ENCODE data around the gene AGER. TPM values are rescaled to one million over a fixed set of nuclear protein-coding genes. Genes with fewer than 3 reads are reported as not detected.

AGER gene
- total RNA-seq, 1 donor from 2014 or later: 9.9 TPM

DNA sequence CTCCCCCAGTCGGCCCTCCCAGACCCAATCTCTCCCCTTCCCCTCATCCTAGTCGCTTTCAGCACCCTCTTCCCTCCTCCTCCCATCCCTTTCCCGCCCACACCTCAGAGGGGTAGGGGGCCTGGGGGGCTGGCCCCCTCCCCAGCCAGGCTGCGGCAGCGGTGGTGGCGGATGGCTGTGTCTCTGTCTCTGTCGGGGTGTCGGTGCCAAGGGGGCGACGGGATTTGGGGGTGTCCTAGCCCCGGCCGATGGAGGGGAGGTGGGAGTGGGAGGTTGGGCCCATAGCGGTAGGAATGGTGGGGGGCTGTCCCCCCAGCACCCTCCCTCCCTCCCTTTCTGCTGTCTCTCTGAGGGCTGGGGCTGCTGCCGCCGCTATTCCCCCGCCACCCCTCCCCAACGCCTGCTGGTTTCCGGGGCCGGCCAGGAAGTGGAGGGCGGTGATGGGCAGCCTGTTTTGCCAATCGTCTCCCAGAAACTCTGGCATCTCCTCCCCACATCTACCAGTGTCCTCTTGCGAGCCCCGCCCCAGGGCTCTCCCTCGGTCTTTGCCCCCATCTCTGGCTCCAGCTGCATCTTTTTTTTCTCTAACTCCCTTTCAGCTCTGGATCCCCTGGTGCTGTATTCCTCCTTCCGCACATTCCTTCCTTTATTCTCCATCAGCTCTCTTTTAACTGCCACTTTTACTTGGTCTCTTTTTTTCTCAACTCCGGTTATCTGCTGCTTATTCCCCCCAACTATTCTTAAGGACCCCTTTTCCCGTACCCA is 8.2 kb downstream of the AGER start, which contains the start of gene AGPAT1:
TSS of gene AGPAT1 (minus strand) at position 374 of the 765 bp plus-strand sequence. CDS start 4,588 bp downstream, outside the sequence.
- no peak for FAIRE-seq

DNA sequence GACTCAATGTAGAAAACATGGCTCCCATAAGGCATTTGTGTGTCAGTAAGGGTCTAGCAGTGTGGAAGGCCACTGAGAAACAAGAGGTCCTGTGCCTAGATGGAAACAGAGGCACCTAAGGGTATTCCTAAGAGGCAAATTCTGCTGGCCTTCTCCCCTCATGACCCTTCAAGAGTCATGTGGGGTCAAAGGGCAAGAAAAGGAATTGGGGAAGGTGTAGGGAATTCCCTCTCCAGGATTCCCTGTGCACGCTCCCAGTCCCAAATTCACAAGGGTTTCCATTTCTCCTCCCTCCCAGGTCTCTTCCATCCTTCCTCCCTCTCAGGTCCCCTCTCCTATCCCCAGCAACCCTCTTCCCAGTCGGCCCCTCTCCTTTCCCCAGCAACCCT is 8.7 kb downstream of the AGER start:
- H3K4me3 Mint-ChIP-seq (ENCODE audit: unreplicated experiment): peak overlapping the region; percentile 97
- Histone ChIP-seq H3K27ac (ENCODE audit: low read depth, low read length) (peak overlapping the region; percentile 68), H3K9me3 (ENCODE audit: insufficient read depth, low read depth, low read length) (no peaks in the 10 kb centered on the region), H4K20me1 (ENCODE audit: insufficient read depth, low read length) (peaks cover 31% of the 10 kb centered on the region), H3K4me2 (ENCODE audit: low read length) (peak overlapping the region; percentile 95), H3K4me1 (ENCODE audit: insufficient read depth, low read length) (peaks cover 37% of the 10 kb centered on the region), H3K36me3 (ENCODE audit: insufficient read depth, low read length) (peaks cover 5% of the 10 kb centered on the region), H3K79me2 (ENCODE audit: insufficient read depth, low read length) (peaks cover 51% of the 10 kb centered on the region), H2AFZ (ENCODE audit: low read depth, low read length) (peak overlapping the region; percentile 51), H3K27me3 (ENCODE audit: insufficient read depth, low read length) (no peaks in the 10 kb centered on the region), H3K9ac (ENCODE audit: low read length) (peak overlapping the region; percentile 98), H3K4me3 (ENCODE audit: insufficient read depth, low read depth, low read length) (peak overlapping the region; percentile 86)
- peaks cover 35% of the 10 kb centered on the region for H3K4me1 Mint-ChIP-seq (ENCODE audit: low read depth, unreplicated experiment)
- no peaks in the 10 kb centered on the region for H3K9me3 Mint-ChIP-seq (ENCODE audit: unreplicated experiment)
- peaks cover 8% of the 10 kb centered on the region for H3K36me3 Mint-ChIP-seq (ENCODE audit: low read depth, unreplicated experiment)
- TF ChIP-seq, protein P1, sequence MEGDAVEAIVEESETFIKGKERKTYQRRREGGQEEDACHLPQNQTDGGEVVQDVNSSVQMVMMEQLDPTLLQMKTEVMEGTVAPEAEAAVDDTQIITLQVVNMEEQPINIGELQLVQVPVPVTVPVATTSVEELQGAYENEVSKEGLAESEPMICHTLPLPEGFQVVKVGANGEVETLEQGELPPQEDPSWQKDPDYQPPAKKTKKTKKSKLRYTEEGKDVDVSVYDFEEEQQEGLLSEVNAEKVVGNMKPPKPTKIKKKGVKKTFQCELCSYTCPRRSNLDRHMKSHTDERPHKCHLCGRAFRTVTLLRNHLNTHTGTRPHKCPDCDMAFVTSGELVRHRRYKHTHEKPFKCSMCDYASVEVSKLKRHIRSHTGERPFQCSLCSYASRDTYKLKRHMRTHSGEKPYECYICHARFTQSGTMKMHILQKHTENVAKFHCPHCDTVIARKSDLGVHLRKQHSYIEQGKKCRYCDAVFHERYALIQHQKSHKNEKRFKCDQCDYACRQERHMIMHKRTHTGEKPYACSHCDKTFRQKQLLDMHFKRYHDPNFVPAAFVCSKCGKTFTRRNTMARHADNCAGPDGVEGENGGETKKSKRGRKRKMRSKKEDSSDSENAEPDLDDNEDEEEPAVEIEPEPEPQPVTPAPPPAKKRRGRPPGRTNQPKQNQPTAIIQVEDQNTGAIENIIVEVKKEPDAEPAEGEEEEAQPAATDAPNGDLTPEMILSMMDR (IDR thresholded peaks at IDR 0.05; ENCODE audit: insufficient read depth, low read depth, low read length): no peak
- no peak for TF ChIP-seq EZH2 (IDR thresholded peaks at IDR 0.05; ENCODE audit: insufficient read depth, low read length)
- no peaks in the 10 kb centered on the region for H3K27me3 Mint-ChIP-seq (ENCODE audit: low read depth, unreplicated experiment)
- no peak for DNase-seq (ENCODE audit: low read depth)
- no peak for FAIRE-seq
- H3K27ac Mint-ChIP-seq (ENCODE audit: unreplicated experiment): peak overlapping the region; percentile 30

More for the DNA sequence above, 8.2 kb downstream of the AGER start, which contains the start of gene AGPAT1:
- TF ChIP-seq, protein P1 (IDR thresholded peaks at IDR 0.05; ENCODE audit: insufficient read depth, low read depth, low read length): no peak
- no peak for TF ChIP-seq EZH2 (IDR thresholded peaks at IDR 0.05; ENCODE audit: insufficient read depth, low read length)
- Mint-ChIP-seq H3K4me3 (ENCODE audit: unreplicated experiment) (peak within 1 kb of the TSS; percentile 97), H3K36me3 (ENCODE audit: low read depth, unreplicated experiment) (peaks cover 7% of the 10 kb centered on the region), H3K4me1 (ENCODE audit: low read depth, unreplicated experiment) (peaks cover 35% of the 10 kb centered on the region), H3K27me3 (ENCODE audit: low read depth, unreplicated experiment) (no peaks in the 10 kb centered on the region), H3K9me3 (ENCODE audit: unreplicated experiment) (no peaks in the 10 kb centered on the region), H3K27ac (ENCODE audit: unreplicated experiment) (peak within 1 kb of the TSS; percentile 99)
- no peaks in the 10 kb centered on the region for H3K9me3 ChIP-seq (ENCODE audit: insufficient read depth, low read depth, low read length)
- H2AFZ ChIP-seq (ENCODE audit: low read depth, low read length): peak within 1 kb of the TSS; percentile 77
- H3K9ac ChIP-seq (ENCODE audit: low read length): peak within 1 kb of the TSS; percentile 98
- DNase-seq (ENCODE audit: low read depth): peak; percentile 95
- peak within 1 kb of the TSS; percentile 95 for H3K4me2 ChIP-seq (ENCODE audit: low read length)
- H3K27me3 ChIP-seq (ENCODE audit: insufficient read depth, low read length): no peaks in the 10 kb centered on the region
- H3K79me2 ChIP-seq (ENCODE audit: insufficient read depth, low read length): peaks cover 51% of the 10 kb centered on the region
- H3K4me1 ChIP-seq (ENCODE audit: insufficient read depth, low read length): peaks cover 33% of the 10 kb centered on the region
- peak within 1 kb of the TSS; percentile 91 for H3K27ac ChIP-seq (ENCODE audit: low read depth, low read length)
- no peaks in the 10 kb centered on the region for H3K36me3 ChIP-seq (ENCODE audit: insufficient read depth, low read length)
- H4K20me1 ChIP-seq (ENCODE audit: insufficient read depth, low read length): peaks cover 31% of the 10 kb centered on the region
- H3K4me3 ChIP-seq (ENCODE audit: insufficient read depth, low read depth, low read length): peak within 1 kb of the TSS; percentile 86

DNA sequence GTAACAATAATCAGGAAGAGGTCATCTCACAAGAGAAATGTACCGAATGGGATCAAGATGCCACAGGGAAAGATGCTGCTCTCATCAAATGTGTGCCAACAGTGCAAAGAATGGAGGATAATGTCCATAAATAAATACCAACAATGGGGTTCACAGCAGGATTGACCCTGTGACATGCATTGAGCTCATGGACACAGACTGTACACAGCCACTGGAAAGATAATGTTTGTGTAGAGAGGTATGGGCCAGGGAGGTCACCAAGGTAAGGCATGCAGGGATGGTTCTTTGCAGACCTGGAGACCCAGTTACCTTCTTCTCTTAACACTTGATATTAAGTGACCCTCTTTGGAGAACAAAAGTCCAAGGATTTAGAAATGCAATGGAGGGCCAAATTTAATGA is 9.6 kb downstream of the AGER start:
- H3K4me1 ChIP-seq (ENCODE audit: insufficient read depth, low read length): peaks cover 42% of the 10 kb centered on the region
- Mint-ChIP-seq H3K9me3 (ENCODE audit: unreplicated experiment) (no peaks in the 10 kb centered on the region), H3K4me1 (ENCODE audit: low read depth, unreplicated experiment) (peaks cover 35% of the 10 kb centered on the region), H3K4me3 (ENCODE audit: unreplicated experiment) (peak overlapping the region; percentile 97), H3K36me3 (ENCODE audit: low read depth, unreplicated experiment) (peaks cover 15% of the 10 kb centered on the region), H3K27me3 (ENCODE audit: low read depth, unreplicated experiment) (no peaks in the 10 kb centered on the region), H3K27ac (ENCODE audit: unreplicated experiment) (no peak overlapping the region)
- no peak for DNase-seq (ENCODE audit: low read depth)
- peak overlapping the region; percentile 86 for H3K4me3 ChIP-seq (ENCODE audit: insufficient read depth, low read depth, low read length)
- H3K36me3 ChIP-seq (ENCODE audit: insufficient read depth, low read length): peaks cover 12% of the 10 kb centered on the region
- H3K27ac ChIP-seq (ENCODE audit: low read depth, low read length): no peak overlapping the region
- TF ChIP-seq, protein P1 (IDR thresholded peaks at IDR 0.05; ENCODE audit: insufficient read depth, low read depth, low read length): no peak
- TF ChIP-seq EZH2 (IDR thresholded peaks at IDR 0.05; ENCODE audit: insufficient read depth, low read length): no peak
- no peaks in the 10 kb centered on the region for H3K9me3 ChIP-seq (ENCODE audit: insufficient read depth, low read depth, low read length)
- no peaks in the 10 kb centered on the region for H3K27me3 ChIP-seq (ENCODE audit: insufficient read depth, low read length)
- no peak for FAIRE-seq
- H3K9ac ChIP-seq (ENCODE audit: low read length): no peak overlapping the region
- H4K20me1 ChIP-seq (ENCODE audit: insufficient read depth, low read length): peaks cover 31% of the 10 kb centered on the region
- H3K4me2 ChIP-seq (ENCODE audit: low read length): peak overlapping the region; percentile 95
- no peak overlapping the region for H2AFZ ChIP-seq (ENCODE audit: low read depth, low read length)
- H3K79me2 ChIP-seq (ENCODE audit: insufficient read depth, low read length): peaks cover 49% of the 10 kb centered on the region

All from astrocyte (in vitro differentiated cells and primary cell).